ENCODE data around the gene FGF5. TPM values are rescaled to one million over a fixed set of nuclear protein-coding genes. Genes with fewer than 3 reads are reported as not detected.

FGF5 gene
- total RNA-seq, 1 donor from 2014 or later, result 2.1 TPM

DNA sequence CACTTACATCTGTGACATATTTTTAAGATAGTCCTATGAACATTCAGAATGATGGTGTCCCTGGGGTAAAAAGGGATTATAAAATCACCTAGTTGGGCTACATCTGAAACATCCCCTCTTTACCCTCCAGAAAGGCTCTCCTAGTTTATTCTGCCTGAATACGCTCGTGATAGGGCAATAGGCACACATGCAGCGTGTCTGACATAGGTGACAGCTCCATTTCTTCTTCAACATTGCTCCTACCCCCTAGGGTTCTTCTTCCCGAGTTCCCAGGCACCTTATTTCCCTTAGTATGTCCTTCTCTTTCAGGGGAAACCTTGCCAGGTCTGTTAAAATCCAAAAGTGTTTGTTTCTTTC lies 42.0 kb downstream of the FGF5 start:
- no peak overlapping the region for H3K4me3 Mint-ChIP-seq (ENCODE audit: unreplicated experiment)
- H4K20me1 ChIP-seq (ENCODE audit: insufficient read depth, low read length), result no peaks in the 10 kb centered on the region
- no peaks in the 10 kb centered on the region for H3K27me3 Mint-ChIP-seq (ENCODE audit: low read depth, unreplicated experiment)
- no peak for FAIRE-seq
- H3K4me1 Mint-ChIP-seq (ENCODE audit: low read depth, unreplicated experiment), result peaks cover 47% of the 10 kb centered on the region
- H3K36me3 Mint-ChIP-seq (ENCODE audit: low read depth, unreplicated experiment), result no peaks in the 10 kb centered on the region
- peak overlapping the region; percentile 82 for H3K4me2 ChIP-seq (ENCODE audit: low read length)
- H3K79me2 ChIP-seq (ENCODE audit: insufficient read depth, low read length), result no peaks in the 10 kb centered on the region
- TF ChIP-seq, protein P1, sequence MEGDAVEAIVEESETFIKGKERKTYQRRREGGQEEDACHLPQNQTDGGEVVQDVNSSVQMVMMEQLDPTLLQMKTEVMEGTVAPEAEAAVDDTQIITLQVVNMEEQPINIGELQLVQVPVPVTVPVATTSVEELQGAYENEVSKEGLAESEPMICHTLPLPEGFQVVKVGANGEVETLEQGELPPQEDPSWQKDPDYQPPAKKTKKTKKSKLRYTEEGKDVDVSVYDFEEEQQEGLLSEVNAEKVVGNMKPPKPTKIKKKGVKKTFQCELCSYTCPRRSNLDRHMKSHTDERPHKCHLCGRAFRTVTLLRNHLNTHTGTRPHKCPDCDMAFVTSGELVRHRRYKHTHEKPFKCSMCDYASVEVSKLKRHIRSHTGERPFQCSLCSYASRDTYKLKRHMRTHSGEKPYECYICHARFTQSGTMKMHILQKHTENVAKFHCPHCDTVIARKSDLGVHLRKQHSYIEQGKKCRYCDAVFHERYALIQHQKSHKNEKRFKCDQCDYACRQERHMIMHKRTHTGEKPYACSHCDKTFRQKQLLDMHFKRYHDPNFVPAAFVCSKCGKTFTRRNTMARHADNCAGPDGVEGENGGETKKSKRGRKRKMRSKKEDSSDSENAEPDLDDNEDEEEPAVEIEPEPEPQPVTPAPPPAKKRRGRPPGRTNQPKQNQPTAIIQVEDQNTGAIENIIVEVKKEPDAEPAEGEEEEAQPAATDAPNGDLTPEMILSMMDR (IDR thresholded peaks at IDR 0.05; ENCODE audit: insufficient read depth, low read depth, low read length), result no peak
- TF ChIP-seq EZH2 (IDR thresholded peaks at IDR 0.05; ENCODE audit: insufficient read depth, low read length), result no peak
- H3K9me3 ChIP-seq (ENCODE audit: insufficient read depth, low read depth, low read length), result no peaks in the 10 kb centered on the region
- no peaks in the 10 kb centered on the region for H3K27me3 ChIP-seq (ENCODE audit: insufficient read depth, low read length)
- no peak overlapping the region for H2AFZ ChIP-seq (ENCODE audit: low read depth, low read length)
- H3K4me1 ChIP-seq (ENCODE audit: insufficient read depth, low read length), result peaks cover 52% of the 10 kb centered on the region
- peak overlapping the region; percentile 76 for H3K9ac ChIP-seq (ENCODE audit: low read length)
- H3K36me3 ChIP-seq (ENCODE audit: insufficient read depth, low read length), result no peaks in the 10 kb centered on the region
- no peak for DNase-seq (ENCODE audit: low read depth)
- H3K9me3 Mint-ChIP-seq (ENCODE audit: unreplicated experiment), result no peaks in the 10 kb centered on the region
- peak overlapping the region; percentile 99 for H3K27ac Mint-ChIP-seq (ENCODE audit: unreplicated experiment)
- peak overlapping the region; percentile 95 for H3K27ac ChIP-seq (ENCODE audit: low read depth, low read length)
- H3K4me3 ChIP-seq (ENCODE audit: insufficient read depth, low read depth, low read length), result no peak overlapping the region

- peak overlapping the region; percentile 82 for H3K4me2 ChIP-seq (ENCODE audit: low read length)
- H3K9ac ChIP-seq (ENCODE audit: low read length), result peak overlapping the region; percentile 76
- no peaks in the 10 kb centered on the region for H3K9me3 Mint-ChIP-seq (ENCODE audit: unreplicated experiment)
Measured at GRCh38 chr4:80309294-80310004, 43.0 kb downstream of the FGF5 start.

More at GRCh38 chr4:80309294-80310004, 43.0 kb downstream of the FGF5 start:
- Histone ChIP-seq H3K9me3 (ENCODE audit: insufficient read depth, low read depth, low read length) (no peaks in the 10 kb centered on the region), H3K4me3 (ENCODE audit: insufficient read depth, low read depth, low read length) (no peak overlapping the region), H4K20me1 (ENCODE audit: insufficient read depth, low read length) (no peaks in the 10 kb centered on the region), H3K36me3 (ENCODE audit: insufficient read depth, low read length) (no peaks in the 10 kb centered on the region), H3K27me3 (ENCODE audit: insufficient read depth, low read length) (no peaks in the 10 kb centered on the region), H3K27ac (ENCODE audit: low read depth, low read length) (peak overlapping the region; percentile 95), H2AFZ (ENCODE audit: low read depth, low read length) (peak overlapping the region; percentile 6), H3K79me2 (ENCODE audit: insufficient read depth, low read length) (no peaks in the 10 kb centered on the region), H3K4me1 (ENCODE audit: insufficient read depth, low read length) (peaks cover 52% of the 10 kb centered on the region)
- H3K27me3 Mint-ChIP-seq (ENCODE audit: low read depth, unreplicated experiment), result no peaks in the 10 kb centered on the region
- H3K27ac Mint-ChIP-seq (ENCODE audit: unreplicated experiment), result peak overlapping the region; percentile 99
- no peaks in the 10 kb centered on the region for H3K36me3 Mint-ChIP-seq (ENCODE audit: low read depth, unreplicated experiment)
- TF ChIP-seq, protein P1 (IDR thresholded peaks at IDR 0.05; ENCODE audit: insufficient read depth, low read depth, low read length), result no peak
- TF ChIP-seq EZH2 (IDR thresholded peaks at IDR 0.05; ENCODE audit: insufficient read depth, low read length), result no peak
- peak; percentile 97 for DNase-seq (ENCODE audit: low read depth)
- peaks cover 47% of the 10 kb centered on the region for H3K4me1 Mint-ChIP-seq (ENCODE audit: low read depth, unreplicated experiment)
- H3K4me3 Mint-ChIP-seq (ENCODE audit: unreplicated experiment), result peak overlapping the region; percentile 27
- FAIRE-seq, result peak; percentile 98

Measured in astrocyte (in vitro differentiated cells and primary cell).